IMR-90 (cell line): ENCODE measurements around the gene WDR37.

ENCODE experiments used
- MAFK ChIP-seq: IDR thresholded peaks from 2 replicates; pipeline ENCODE4 v1.6.1; 2012; ENCODE audit warnings: low read depth, low read length, improper control_type of control experiment
- MAZ ChIP-seq: IDR thresholded peaks from 2 replicates; pipeline ENCODE4 v1.6.1; 2012; ENCODE audit warnings: low read depth, mild to moderate bottlenecking, low read length, improper control_type of control experiment, moderate library complexity, borderline replicate concordance
- POLR2A ChIP-seq: IDR thresholded peaks from 2 replicates; pipeline ENCODE4 v1.6.1; 2012; ENCODE audit warnings: mild to moderate bottlenecking, low read depth, low read length
- RFX5 ChIP-seq: IDR thresholded peaks from 2 replicates; pipeline ENCODE4 v1.8.0; 2012; ENCODE audit warnings: low read depth, mild to moderate bottlenecking, low read length, moderate library complexity
- TF ChIP-seq, protein P1 (sequence below): conservative IDR thresholded peaks from 2 replicates; pipeline ENCODE4 v1.5.1; 2012; ENCODE audit warnings: mild to moderate bottlenecking, low read depth, low read length, improper control_type of control experiment
- TF ChIP-seq, protein P2 (sequence below): fragments of 150-350 bp; IDR thresholded peaks from 2 replicates; pipeline ENCODE4 v1.6.1; 2017; ENCODE audit warnings: mild to moderate bottlenecking, antibody characterized with exemption, low read length, low read depth

DNA sequence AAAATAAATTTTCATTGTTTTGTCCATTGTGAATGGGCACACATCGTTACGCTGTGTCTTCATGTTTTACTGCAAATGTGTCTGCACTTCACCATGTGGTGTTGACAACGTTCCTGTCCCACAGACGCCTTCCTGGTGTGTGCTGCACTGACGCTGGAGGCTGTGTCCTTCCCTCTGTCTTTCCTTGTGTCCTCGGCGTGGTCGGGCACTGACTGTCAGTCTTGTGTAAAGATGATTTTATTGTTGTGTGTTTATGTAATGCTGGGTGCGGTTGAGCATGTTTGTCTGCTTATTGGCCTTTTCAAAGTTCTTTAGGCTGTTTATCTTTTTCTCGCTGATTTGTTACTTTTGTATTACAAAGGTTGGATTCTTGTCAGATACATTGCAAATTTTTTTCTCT is 48.6 kb upstream of the WDR37 start:
- TF ChIP-seq, protein P1, sequence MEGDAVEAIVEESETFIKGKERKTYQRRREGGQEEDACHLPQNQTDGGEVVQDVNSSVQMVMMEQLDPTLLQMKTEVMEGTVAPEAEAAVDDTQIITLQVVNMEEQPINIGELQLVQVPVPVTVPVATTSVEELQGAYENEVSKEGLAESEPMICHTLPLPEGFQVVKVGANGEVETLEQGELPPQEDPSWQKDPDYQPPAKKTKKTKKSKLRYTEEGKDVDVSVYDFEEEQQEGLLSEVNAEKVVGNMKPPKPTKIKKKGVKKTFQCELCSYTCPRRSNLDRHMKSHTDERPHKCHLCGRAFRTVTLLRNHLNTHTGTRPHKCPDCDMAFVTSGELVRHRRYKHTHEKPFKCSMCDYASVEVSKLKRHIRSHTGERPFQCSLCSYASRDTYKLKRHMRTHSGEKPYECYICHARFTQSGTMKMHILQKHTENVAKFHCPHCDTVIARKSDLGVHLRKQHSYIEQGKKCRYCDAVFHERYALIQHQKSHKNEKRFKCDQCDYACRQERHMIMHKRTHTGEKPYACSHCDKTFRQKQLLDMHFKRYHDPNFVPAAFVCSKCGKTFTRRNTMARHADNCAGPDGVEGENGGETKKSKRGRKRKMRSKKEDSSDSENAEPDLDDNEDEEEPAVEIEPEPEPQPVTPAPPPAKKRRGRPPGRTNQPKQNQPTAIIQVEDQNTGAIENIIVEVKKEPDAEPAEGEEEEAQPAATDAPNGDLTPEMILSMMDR, result no peak
- TF ChIP-seq MAZ (no peak), MAFK (no peak), POLR2A (no peak), RFX5 (no peak)
- TF ChIP-seq, protein P2, sequence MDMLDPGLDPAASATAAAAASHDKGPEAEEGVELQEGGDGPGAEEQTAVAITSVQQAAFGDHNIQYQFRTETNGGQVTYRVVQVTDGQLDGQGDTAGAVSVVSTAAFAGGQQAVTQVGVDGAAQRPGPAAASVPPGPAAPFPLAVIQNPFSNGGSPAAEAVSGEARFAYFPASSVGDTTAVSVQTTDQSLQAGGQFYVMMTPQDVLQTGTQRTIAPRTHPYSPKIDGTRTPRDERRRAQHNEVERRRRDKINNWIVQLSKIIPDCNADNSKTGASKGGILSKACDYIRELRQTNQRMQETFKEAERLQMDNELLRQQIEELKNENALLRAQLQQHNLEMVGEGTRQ, result no peak
